K562 (cell line): ENCODE results near the gene MYO1D. TPM values are rescaled to one million over a fixed set of nuclear protein-coding genes. Genes with fewer than 3 reads are reported as not detected.

Experiments
- ARHGAP35 ChIP-seq: fragments of 450-650 bp; IDR thresholded peaks from 2 replicates; pipeline ENCODE4 v1.6.1; 2018; ENCODE audit not compliant: partially characterized antibody
- CBX3 ChIP-seq, 2 experiments: IDR thresholded peaks; 1 replicate in 1 of 2; 2 replicates in 1 of 2; pipeline ENCODE4 v1.6.1; 2012; ENCODE audit warnings: inconsistent platforms in 2 of 2, low read length in 2 of 2, borderline replicate concordance in 1 of 2, control low read depth in 1 of 2
- CTBP1 ChIP-seq: fragments of 450-650 bp; IDR thresholded peaks from 2 replicates; pipeline ENCODE4 v1.6.1; 2016; ENCODE audit warnings: borderline replicate concordance
- DACH1 ChIP-seq: fragments of 450-650 bp; IDR thresholded peaks from 2 replicates; pipeline ENCODE4 v1.6.1; 2018; ENCODE audit not compliant: partially characterized antibody
- HDAC3 ChIP-seq: fragments of 450-650 bp; IDR thresholded peaks from 2 replicates; pipeline ENCODE4 v1.6.1; 2018; ENCODE audit warnings: borderline replicate concordance, mild to moderate bottlenecking, moderate library complexity; ENCODE audit not compliant: partially characterized antibody
- HNRNPLL ChIP-seq: fragments of 200-400 bp; formaldehyde crosslinking; IDR thresholded peaks from 2 replicates; pipeline ENCODE4 v1.6.1; 2017; ENCODE audit warnings: low read length, low read depth, mild to moderate bottlenecking; ENCODE audit not compliant: poor library complexity, severe bottlenecking
- STAT6 ChIP-seq: sonication (generic); formaldehyde crosslinking; IDR thresholded peaks from 2 replicates; pipeline ENCODE4 v1.8.1; 2023; ENCODE audit warnings: mild to moderate bottlenecking, missing genetic modification reagents
- ZBTB12 ChIP-seq: fragments of 250-450 bp; sonication (Bioruptor Pico); IDR thresholded peaks from 2 replicates; pipeline ENCODE4 v1.4.0; 2020
- ZNF217 ChIP-seq: sonication (generic); formaldehyde crosslinking; IDR thresholded peaks from 2 replicates; pipeline ENCODE4 v1.8.0; 2022; ENCODE audit warnings: mild to moderate bottlenecking, missing genetic modification reagents
- ZNF384 ChIP-seq: IDR thresholded peaks from 2 replicates; pipeline ENCODE4 v1.6.1; 2012; ENCODE audit warnings: low read depth, low read length, improper control_type of control experiment
- ZNF77 ChIP-seq: fragments of 250-450 bp; sonication (Bioruptor Pico); IDR thresholded peaks from 2 replicates; pipeline ENCODE4 v1.5.0; 2020
- polyA plus RNA-seq, 8 experiments: library from polyadenylated mRNA; depleted of rRNA in 4 of 8; stranded (reverse) in 5 of 8; unstranded in 3 of 8; fragments of >200 nt; fragmentation: Nextera tagmentation in 2 of 8; fragmentation: Illumina TruSeq in 1 of 8; extraction: Ambion mirVana in 2 of 8; extraction: Trizol in 1 of 8; gene quantifications; 2 replicates each; pipeline versions ENCODE4 v1.2.1 to v1.2.3, GENCODE V29; 2011 to 2014; ENCODE audit warnings: inconsistent platforms in 1 of 8, missing spikeins in 1 of 8
- total RNA-seq, 7 experiments: library from RNA; depleted of rRNA in 6 of 7; stranded (reverse); fragments of >200 nt in 6 of 7; fragmentation: Illumina TruSeq in 2 of 7; extraction: Trizol in 2 of 7; gene quantifications; 2 replicates each; pipeline versions ENCODE4 v1.2.1 to v1.2.3, GENCODE V29; 2011 to 2021; ENCODE audit warnings: low replicate concordance in 1 of 7
- TF ChIP-seq, protein P1 (sequence below), 2 experiments: fragments of 450-650 bp; IDR thresholded peaks; 2 replicates each; pipeline ENCODE4 v1.6.1; 2016; ENCODE audit warnings: mild to moderate bottlenecking in 2 of 2, borderline replicate concordance in 1 of 2, low read depth in 1 of 2, moderate library complexity in 1 of 2

Gene MYO1D
- total and polyA plus RNA-seq, 9 of the 15 experiments (the other 6 are each of a cell fraction or from before 2014, with no cell fraction given), result 2.1 to 71.2 (median 45.4) TPM

GRCh38 chr17:32629563-32630190 lies 247.2 kb downstream of the MYO1D start (continued):
- TF ChIP-seq, protein P1, sequence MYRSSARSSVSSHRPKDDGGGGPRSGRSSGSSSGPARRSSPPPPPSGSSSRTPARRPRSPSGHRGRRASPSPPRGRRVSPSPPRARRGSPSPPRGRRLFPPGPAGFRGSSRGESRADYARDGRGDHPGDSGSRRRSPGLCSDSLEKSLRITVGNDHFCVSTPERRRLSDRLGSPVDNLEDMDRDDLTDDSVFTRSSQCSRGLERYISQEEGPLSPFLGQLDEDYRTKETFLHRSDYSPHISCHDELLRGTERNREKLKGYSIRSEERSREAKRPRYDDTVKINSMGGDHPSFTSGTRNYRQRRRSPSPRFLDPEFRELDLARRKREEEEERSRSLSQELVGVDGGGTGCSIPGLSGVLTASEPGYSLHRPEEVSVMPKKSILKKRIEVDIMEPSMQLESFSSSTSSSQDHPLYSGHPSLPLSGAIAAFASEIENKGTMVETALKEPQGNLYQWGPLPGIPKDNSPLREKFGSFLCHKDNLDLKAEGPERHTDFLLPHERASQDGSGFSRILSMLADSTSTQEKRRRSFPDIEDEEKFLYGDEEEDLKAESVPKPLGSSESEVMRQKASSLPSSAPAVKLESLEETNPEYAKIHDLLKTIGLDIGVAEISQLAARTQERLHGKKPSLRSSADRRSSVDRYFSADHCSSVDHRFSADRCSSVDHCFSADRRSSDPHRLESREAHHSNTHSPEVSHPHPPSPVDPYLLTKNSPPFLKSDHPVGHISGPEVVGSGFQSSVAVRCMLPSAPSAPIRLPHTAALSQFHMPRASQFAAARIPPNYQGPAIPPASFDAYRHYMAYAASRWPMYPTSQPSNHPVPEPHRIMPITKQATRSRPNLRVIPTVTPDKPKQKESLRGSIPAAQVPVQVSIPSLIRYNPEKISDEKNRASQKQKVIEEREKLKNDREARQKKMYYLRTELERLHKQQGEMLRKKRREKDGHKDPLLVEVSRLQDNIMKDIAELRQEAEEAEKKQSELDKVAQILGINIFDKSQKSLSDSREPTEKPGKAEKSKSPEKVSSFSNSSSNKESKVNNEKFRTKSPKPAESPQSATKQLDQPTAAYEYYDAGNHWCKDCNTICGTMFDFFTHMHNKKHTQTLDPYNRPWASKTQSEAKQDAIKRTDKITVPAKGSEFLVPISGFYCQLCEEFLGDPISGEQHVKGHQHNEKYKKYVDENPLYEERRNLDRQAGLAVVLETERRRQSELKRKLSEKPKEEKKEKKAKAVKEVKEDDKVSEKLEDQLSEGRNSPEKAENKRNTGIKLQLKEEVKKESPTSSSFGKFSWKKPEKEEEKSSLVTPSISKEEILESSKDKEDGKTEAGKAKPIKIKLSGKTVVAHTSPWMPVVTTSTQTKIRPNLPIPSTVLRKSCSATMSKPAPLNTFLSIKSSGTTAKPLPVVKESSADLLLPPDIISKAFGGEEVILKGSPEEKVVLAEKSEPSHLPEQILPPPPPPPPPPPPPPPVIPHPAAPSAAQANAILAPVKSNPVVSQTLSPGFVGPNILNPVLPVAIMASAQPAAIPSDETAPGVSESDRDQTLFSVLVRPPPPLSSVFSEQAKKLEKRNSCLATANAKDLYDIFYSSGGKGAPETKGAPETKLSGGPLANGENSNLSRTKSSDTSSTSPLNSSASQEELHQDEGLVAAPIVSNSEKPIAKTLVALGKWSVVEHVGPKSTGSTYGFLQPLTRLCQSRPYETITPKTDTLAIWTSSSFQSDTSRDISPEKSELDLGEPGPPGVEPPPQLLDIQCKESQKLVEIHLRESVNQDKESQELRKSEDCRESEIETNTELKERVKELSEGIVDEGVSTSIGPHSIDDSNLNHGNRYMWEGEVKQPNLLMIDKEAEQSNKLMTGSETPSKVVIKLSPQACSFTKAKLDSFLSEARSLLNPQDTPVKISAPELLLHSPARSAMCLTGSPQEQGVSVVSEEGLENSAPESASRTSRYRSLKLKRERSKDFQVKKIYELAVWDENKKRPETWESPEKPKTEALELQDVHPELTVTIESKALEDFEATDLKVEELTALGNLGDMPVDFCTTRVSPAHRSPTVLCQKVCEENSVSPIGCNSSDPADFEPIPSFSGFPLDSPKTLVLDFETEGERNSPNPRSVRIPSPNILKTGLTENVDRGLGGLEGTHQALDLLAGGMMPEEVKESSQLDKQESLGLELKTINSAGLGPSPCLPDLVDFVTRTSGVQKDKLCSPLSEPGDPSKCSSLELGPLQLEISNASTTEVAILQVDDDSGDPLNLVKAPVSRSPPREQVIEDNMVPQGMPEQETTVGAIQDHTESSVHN (IDR thresholded peaks at IDR 0.05; ENCODE audit: borderline replicate concordance in 1 of 2, low read depth in 1 of 2), result no peak
- TF ChIP-seq ZBTB12 (no peak), ZNF384 (peak; percentile 80), DACH1 (no peak), STAT6 (CRISPR knock-in tag) (no peak), ZNF217 (CRISPR knock-in tag) (no peak), ZNF77 (no peak), CBX3 (IDR thresholded peaks at IDR 0.05; ENCODE audit: borderline replicate concordance in 1 of 2, low read length in 2 of 2) (no peak), ARHGAP35 (no peak), HDAC3 (no peak), HNRNPLL (no peak), CTBP1 (no peak)
